HG03442 (cell line): ENCODE results near the gene SARS1.
"Not testable (repeated sequence)": the region's sequence is repeated elsewhere in the genome, so short reads cannot be mapped to it uniquely, and the experiment has no call there.

Source experiments
- ATAC-seq: cut with Tn5 transposase; IDR thresholded peaks from one replicate; pipeline ENCODE4 v1.9.1; 2021; ENCODE audit warnings: mild to moderate bottlenecking, moderate library complexity; ENCODE audit not compliant: unreplicated experiment

The SARS1 gene

DNA sequence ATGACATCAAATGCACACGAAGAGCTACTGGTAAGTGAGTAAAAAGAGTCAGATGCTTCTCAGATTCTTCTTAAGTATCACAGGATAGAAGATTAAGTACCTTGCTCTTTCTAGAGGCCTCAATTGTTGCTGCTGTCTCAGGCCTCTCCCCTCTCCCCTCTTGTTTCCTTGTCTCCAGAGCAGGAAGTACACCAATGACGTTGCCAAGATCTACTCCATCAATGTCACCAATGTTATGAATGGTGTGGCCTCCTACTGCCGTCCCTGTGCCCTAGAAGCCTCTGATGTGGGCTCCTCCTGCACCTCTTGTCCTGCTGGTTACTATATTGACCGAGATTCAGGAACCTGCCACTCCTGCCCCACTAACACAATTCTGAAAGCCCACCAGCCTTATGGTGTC is 21.3 kb upstream of the SARS1 start:
- no peak for ATAC-seq

DNA sequence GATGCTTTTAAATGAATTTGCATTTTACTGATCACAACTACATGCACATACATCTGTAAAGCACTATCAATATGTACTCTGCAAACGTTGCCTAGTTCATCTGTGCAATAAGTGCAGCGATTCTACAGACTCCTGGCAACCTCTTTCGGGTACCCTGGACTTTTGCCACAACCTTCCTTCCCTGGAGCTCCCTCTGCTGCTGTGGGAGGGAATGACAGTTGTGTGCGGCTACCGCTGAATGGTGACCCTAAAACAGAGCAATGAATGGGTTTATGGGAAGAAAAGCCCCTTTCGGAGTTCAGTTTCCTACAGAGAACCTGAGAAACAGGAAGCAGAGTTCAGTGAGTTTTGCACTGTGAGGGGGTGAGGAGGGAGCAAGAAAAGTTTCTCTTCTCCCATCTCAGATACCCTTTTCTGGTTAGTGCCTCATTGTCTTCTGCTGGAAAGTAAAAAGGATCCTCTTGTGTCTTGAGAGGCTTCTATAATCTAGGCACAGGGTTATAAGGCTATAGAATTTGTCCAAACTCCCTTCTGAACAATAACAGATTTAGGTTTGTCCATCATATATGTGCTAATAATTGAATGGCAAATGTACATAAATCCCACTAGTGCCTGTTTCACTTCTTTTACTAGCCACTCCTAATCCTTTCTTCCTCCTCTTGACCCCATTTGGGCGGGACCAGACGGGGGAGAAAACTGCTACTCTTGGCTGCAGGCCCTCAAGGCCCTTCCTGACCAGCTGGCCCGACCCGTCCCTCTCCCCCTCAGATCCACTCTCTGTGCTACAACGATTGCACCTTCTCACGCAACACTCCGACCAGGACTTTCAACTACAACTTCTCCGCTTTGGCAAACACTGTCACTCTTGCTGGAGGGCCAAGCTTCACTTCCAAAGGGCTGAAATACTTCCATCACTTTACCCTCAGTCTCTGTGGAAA is 19.8 kb upstream of the SARS1 start:
- no peak for ATAC-seq

DNA sequence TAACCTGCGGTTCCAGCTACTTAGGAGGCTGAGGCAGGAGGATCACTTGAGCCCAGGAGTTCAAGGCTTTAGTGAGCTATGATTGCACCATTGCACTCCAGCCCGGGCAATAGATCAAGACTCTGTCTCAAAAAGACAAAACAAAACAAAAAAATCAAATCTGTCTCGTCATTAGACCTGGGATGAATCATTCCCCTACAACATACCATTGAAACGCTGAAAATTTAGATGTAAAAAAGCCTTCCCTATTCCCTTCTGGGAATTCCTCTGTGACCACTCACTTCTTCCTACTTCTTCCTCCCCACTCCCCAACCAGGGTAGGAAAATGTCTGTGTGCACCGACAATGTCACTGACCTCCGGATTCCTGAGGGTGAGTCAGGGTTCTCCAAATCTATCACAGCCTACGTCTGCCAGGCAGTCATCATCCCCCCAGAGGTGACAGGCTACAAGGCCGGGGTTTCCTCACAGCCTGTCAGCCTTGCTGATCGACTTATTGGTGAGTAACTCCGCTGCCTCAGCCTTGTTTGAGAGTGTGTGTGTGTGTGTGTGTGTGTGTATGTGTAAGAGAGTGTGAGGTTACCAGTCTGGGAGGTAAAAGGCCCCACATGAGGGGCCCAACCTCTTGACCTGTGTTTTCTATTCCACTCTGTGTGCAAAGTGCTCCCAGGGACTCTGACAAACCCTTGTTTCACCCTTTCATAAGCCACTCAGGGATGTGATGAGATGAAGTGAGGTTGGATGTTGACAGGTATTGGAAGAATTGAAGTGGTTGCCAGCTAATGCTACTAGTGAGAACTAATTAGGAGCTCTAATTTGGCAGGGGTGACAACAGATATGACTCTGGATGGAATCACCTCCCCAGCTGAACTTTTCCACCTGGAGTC is 16.3 kb upstream of the SARS1 start:
- ATAC-seq = no peak

DNA sequence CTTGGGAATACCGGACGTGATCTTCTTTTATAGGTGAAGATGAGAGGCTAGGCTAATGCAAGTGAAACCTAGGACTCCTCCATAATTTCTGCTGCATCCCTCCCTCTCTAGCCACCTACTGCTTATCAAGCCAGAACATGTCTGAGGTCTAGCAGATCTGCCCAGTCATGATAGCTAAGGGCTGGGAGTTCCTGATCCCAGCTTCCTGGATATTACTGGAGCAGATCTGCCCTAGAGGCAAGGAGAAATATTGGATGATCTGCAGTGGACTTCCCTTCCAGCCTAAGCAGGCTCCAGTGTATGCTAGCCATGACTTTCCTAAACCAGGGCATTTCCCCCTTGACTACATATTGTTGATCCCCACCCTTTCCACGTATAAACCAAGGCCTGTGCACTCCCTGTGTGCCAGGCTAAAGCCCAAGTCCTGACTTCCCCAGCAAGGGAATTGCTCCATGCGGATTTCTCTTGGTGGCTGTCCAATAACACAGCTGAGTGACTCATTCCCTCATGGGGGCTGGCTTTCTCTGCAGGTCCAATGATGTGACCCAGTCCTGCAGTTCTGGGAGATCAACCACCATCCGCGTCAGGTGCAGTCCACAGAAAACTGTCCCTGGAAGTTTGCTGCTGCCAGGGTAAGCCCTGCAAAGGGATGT is 15.5 kb upstream of the SARS1 start:
- ATAC-seq = no peak

DNA sequence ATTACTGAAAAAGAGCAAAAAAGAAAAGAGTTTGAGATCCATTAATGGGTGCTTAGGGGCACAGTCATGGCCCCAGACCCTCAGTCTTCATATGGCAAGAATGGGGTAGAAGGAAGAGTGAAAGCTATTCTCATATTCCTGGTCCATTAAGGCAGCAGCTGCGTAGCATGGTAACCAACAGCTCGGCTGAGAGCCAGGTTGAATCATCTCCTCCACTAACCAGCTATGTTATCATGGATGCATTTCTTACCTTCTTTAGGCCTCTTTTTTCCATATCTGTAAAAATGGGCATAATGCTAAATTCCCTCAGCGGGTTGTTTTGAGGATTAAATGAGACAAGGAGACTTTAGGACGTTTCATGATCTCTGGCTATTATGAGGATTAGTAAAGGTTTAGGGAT is 15.0 kb upstream of the SARS1 start:
- ATAC-seq = no peak

DNA sequence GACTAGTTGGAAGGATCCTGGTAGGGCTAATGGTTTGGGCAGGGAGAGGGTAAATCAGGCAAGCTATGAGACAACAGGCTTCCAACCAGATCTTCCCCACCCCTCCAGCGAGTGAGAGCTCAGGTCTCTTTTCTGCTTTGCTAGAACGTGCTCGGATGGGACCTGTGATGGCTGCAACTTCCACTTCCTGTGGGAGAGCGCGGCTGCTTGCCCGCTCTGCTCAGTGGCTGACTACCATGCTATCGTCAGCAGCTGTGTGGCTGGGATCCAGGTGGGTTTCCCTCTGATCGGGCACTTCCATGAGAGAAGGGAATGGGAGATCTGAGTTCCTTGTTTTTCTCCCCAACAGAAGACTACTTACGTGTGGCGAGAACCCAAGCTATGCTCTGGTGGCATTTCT is 14.0 kb upstream of the SARS1 start:
- no peak for ATAC-seq

DNA sequence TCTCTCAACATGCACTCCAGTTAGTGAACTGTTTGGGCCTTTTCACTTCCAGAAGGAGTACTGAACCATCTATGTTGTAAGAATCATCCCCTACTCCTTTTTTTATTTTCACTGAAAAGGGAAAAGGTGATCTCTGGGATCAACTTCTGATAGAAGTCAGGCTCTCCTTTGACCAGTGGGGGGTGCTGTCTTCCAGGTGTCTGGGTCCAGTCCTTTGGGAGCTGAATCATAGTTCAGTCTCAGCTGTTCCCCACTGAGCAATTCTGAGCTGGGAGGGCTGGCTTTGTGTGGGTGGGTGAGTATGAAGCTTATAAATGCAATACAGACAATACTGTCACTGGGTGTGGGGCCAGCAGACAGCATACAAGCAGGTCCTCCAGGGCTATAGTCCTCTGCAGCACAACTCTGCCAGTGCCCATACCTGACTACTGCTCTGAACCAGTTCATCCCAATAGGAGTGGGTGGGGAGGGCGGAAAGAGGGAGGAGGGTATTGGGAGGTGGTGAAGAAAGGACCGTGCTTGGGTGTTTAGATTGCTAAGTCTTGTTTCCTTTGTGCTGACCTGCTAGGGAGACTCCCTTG is 12.5 kb upstream of the SARS1 start:
- no peak for ATAC-seq

DNA sequence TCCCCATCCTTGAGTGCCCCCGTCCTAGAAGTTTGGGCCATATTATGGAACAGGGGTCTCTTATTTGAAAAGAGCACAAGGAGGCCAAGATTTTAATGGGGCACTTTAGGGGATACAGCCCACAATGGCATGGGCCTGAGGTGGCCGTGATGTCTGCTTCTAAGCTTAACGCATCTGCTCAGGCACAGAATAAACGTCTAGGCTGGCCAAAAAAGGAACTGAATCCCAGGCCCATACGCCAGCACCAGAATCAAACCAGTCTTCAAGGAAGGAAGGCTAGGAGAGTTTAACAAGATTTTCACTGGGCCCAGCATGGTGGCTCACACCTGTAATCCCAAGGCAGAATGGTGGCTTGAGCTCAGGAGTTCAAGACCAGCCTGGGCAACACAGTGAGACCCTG is 9.2 kb upstream of the SARS1 start:
- ATAC-seq = no peak

DNA sequence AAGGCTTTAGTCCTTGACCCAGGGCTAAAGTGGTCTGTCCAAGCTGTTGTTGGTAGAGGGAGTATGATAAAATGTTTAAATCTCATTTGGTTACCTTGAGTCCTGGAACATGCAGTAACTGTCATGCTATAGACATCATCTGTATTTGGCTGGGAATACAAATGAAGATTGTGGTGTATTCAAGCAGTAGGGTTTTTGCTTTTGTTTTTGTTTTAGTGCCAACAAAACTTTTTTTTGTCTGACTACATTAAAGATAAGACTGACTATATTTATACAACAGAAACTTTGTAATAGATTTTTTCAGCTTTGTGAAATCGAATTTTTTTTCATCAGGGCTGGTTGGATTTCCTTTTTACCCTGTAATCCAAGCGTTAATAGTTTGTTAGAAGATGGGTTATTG is 7.4 kb upstream of the SARS1 start:
- no peak for ATAC-seq

DNA sequence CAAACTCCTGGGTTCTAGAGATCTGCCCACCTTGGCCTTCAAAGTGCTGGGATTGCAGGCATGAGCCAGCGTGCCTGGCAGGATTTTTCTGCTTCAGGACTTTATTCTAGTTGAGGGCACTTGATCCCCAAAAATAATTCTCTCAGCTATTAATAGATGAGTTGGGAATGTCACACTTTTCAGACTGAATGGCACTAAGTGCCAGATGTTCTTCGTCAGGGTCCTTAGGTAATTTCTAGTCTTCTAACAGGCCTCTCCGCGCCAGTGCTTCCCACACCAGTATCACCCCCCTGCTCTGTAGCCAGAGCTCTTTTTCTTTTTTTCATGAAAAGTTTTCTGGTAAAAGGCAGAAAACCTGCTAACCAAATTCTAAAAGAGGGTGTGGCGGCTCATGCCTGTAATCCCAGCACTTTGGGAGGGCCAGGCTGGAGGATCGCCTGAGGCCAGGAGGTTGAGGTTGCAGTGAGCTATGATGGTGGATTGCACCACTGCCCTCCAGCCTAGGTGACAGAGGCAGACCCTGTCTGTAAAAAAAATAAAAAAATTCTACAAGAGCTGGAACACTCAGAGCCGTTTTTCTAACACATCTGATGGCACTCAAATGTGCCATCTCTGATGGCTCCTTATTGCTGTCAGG is 6.1 kb upstream of the SARS1 start:
- no peak for ATAC-seq

DNA sequence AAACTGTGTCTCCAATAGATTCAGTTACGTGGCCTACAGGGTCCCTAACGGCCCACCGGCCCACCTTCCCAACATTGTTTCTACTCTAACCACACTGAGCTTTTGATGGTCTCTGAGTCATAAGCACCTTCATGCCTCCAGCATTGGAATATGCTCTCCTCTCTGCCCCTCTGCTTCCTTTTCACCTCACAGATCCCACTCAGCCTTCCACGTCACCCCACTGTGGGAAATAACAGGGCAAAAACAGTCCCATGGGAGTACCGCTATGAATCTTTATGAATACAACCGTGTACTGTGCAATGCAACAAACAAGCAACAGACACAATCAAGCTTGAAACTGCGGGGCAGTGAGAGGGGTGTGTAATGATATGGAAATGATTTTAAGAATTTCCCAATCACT is 5.3 kb upstream of the SARS1 start:
- no peak for ATAC-seq

DNA sequence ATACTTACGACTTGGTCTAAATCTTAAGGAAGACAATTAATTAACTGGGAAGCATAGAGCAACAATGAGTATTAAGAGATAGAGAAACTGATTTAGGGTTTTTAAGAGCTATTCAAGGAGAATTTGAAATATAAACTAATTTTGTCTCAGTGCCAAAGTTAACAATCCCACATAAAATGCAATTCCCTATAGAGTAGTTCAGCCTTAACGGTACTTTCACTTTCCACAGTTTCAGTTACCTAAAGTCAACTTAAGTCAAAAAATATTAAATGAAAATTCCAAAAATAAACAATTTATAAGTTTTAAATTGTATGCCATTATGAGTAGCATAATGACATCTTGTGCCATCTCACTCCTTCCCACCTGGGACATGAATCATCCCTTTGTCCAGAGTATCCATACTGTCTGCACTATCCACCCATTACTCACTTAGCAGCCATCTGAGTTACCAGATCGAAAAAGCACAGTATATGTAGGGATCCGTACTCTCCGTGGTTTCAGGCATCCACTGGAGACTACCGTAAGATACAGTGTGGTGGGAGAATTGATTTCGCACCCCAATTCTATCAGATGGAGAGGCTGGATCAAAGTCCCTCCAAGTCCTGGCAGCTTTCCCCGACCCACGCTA is 4.8 kb upstream of the SARS1 start:
- no peak for ATAC-seq

DNA sequence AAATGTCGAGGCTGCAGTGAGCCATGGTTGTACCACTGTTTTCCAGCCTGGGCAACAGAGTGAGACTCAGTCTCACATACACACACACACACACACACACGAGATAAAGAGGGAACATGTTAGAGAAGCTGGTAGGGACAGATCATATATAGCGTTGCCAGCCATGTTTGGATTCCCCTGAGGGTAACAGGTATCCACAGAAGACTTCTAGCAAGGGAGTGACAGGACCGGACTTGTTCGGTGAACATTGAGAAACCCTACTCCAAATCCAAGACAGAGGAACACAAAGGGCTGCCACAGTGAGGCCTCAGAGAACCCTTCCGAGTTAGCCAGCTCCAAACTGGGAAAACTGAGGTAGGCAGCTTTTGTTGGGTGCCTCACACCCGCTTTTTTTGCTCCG is 3.7 kb upstream of the SARS1 start:
- ATAC-seq = no peak

DNA sequence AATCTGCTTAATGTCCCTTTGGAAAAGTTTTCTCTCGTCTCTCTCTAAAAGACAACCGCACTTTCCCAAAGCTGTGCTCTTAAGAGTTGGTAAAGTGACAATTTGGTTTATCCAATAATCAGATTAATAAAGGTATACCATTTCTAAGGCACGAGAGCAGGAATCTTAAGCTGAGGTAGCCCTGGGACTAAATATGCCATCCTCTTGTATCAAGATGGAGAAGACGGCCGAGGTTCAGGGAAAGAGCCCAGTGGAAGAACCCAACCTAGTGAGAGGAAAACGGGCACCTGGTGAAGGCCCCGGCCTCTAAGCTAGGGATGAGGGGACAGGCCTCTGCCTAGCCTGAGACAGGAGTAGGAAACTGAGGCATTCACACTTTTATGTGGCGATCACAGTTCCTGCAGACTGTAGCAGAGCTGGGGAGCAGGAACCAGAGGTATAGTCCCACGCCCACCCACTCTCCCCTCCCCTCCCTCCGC is 334 bp upstream of the SARS1 start:
- ATAC-seq = no peak

DNA sequence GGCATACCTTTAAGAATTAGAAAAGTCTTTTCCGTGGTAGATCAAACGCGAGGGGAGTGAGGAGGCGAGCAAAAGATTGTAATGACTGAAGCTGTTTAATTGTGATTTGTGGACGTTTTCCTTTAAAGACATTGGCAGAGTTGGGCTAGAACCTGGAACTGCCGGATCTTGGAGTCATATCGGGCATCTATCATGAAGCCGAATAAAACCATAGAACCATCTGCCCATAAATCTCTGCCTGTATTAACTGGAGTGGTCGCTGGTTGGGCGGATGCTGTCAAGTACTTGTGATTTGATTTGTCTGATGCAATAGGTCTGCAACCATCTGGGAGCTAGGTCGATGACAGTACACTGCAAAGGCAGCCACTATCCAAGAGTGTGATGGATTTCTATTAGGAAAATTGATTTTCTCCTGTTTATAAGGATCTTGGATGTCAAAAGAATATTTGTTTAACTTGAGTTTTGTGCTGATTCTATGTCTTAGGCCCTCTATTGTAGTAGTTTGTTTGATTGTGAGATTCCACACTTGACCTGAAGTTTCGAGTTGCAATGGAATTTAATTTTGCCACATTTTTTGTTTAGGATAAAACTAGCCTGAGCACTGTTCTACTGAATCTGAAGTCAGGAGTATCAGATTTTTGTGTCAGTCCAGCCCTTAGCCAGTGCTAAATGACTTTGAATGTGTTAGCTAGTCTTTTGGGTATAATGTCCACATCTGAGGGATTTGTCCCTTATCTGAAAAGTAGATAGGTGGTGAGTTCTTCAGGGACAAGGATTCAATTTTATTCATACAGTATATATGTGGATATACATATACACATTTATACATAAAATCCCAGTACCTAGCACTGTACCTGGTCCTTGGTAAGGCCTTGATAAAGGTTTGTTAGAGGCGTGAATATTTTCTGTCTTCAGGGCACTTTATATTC is 1.2 kb downstream of the SARS1 start:
- ATAC-seq = no peak

DNA sequence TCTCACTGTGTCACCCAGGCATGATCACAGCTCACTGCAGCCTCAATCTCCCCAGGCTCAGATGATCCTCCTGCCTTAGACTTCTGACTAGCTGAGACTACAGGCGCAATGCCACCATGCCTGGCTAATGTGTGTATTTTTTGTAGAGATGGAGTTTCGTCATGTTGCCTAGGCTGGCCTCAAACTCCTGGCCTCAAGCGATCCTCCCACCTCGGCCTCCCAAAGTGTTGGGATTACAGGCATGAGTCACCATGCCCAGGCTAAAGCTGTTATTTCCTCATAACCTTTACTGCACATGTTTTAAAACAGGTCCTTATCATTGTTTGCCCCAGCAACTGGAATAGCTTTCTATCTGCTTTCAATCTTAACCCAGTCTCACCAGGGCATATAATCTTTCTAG is 2.9 kb downstream of the SARS1 start:
- no peak for ATAC-seq

DNA sequence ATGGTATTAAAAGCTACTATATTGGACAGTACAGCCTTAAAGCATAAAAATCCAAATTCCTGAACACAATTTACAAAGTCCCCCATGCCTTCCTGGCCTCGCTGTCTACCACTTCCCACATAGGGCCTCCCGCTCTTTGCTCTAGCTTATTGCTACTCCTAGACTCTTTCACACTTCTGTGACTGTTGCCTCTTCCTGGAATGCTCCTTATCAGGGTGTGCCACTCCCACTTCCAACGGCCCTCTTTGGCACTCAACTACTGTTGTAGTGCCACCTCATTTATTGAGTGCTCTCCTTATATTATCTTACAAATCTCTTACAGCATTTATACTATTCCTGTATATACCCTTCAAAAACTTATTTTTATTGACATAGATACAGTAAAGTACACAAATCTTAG is 4.8 kb downstream of the SARS1 start:
- no peak for ATAC-seq

DNA sequence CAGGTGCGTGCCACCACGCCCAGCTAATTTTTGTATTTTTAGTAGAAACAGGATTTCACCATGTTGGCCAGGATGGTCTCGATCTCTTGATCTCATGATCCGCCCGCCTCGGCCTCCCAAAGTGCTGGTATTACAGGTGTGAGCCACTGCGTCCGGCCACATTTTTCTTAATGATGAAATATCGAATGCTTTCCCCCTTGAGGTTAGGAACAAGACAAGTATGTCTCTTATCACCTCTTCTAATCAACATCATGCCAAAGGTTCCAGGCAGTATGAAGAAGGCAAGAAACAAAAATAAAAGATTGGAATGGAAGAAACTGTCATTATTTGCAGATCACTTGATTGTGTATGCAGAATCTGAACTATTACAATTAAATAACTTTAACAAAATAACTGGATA is 7.5 kb downstream of the SARS1 start:
- ATAC-seq = not testable (repeated sequence)

DNA sequence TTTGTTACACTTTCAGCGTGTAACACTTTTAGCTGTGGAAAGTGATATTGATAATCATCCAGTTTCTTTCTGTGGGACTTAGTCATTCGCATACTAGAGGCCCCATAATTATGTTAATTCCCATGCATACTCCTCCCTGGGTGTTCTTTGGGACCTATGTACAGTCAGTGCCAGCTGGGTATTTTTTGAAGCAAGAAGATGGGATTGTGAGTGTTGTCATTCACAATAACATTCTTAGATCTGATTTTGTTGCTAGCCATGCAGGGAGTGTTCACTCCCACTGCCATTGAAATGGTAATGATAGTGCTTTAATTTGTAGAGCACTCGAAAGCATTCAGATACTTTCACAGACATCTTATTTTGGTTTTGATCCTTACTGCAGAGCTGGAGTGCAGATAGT is 11.6 kb downstream of the SARS1 start:
- no peak for ATAC-seq
